Measurements from ENCODE around the gene TANC1.

TANC1 gene

GRCh38 chr2:159202568-159203071, 234.2 kb downstream of the TANC1 start:
- no peak for DNase-seq (ENCODE audit: low read depth, low spot score)
- no peak overlapping the region for H3K27ac ChIP-seq

- no peak for DNase-seq (ENCODE audit: low read depth, low spot score)
Observed at GRCh38 chr2:159204381-159205144, 236.1 kb downstream of the TANC1 start.

GRCh38 chr2:159206736-159207380, 238.4 kb downstream of the TANC1 start:
- no peak overlapping the region for H3K27ac ChIP-seq

More at GRCh38 chr2:159204381-159205144, 236.1 kb downstream of the TANC1 start:
- H3K27ac ChIP-seq, result no peak overlapping the region

GRCh38 chr2:159208438-159208837, 240.0 kb downstream of the TANC1 start:
- H3K27ac ChIP-seq, result no peak overlapping the region
- no peak for DNase-seq (ENCODE audit: low read depth, low spot score)

More at GRCh38 chr2:159206736-159207380, 238.4 kb downstream of the TANC1 start:
- DNase-seq (ENCODE audit: low read depth, low spot score), result no peak

- H3K27ac ChIP-seq, result no peak overlapping the region
- DNase-seq (ENCODE audit: low read depth, low spot score), result no peak
Observed at GRCh38 chr2:159209341-159210306, 241.2 kb downstream of the TANC1 start.

GRCh38 chr2:159211447-159212396, 243.3 kb downstream of the TANC1 start:
- no peak for DNase-seq (ENCODE audit: low read depth, low spot score)
- no peak overlapping the region for H3K27ac ChIP-seq

- H3K27ac ChIP-seq, result no peak overlapping the region
- DNase-seq (ENCODE audit: low read depth, low spot score), result no peak
Observed at GRCh38 chr2:159213296-159213695, 244.9 kb downstream of the TANC1 start.

- H3K27ac ChIP-seq, result no peak overlapping the region
- DNase-seq (ENCODE audit: low read depth, low spot score), result no peak
Observed at GRCh38 chr2:159214325-159214865, 246.0 kb downstream of the TANC1 start.

GRCh38 chr2:159215116-159215515, 246.7 kb downstream of the TANC1 start:
- no peak for DNase-seq (ENCODE audit: low read depth, low spot score)
- H3K27ac ChIP-seq, result no peak overlapping the region

GRCh38 chr2:159217676-159218075, 249.2 kb downstream of the TANC1 start:
- no peak for DNase-seq (ENCODE audit: low read depth, low spot score)
- no peak overlapping the region for H3K27ac ChIP-seq

GRCh38 chr2:159218389-159218788, 249.9 kb downstream of the TANC1 start:
- no peak overlapping the region for H3K27ac ChIP-seq
- no peak for DNase-seq (ENCODE audit: low read depth, low spot score)

- no peak overlapping the region for H3K27ac ChIP-seq
- no peak for DNase-seq (ENCODE audit: low read depth, low spot score)
Observed at GRCh38 chr2:159219394-159219998, 251.1 kb downstream of the TANC1 start.

- no peak for DNase-seq (ENCODE audit: low read depth, low spot score)
- no peak overlapping the region for H3K27ac ChIP-seq
Observed at GRCh38 chr2:159224061-159224813, 255.8 kb downstream of the TANC1 start.

GRCh38 chr2:159225025-159226016, 256.9 kb downstream of the TANC1 start:
- DNase-seq (ENCODE audit: low read depth, low spot score), result no peak
- peak overlapping the region; percentile 74 for H3K27ac ChIP-seq

GRCh38 chr2:159226059-159226461, 257.6 kb downstream of the TANC1 start:
- peak; percentile 27 for DNase-seq (ENCODE audit: low read depth, low spot score)
- H3K27ac ChIP-seq, result peak overlapping the region; percentile 74

GRCh38 chr2:159226608-159227385, 258.4 kb downstream of the TANC1 start:
- H3K27ac ChIP-seq, result peak overlapping the region; percentile 74
- DNase-seq (ENCODE audit: low read depth, low spot score), result no peak
